ENCODE measurements around the gene KLRG1. TPM values are rescaled to one million over a fixed set of nuclear protein-coding genes. Genes with fewer than 3 reads are reported as not detected.

Gene KLRG1
- total and polyA plus RNA-seq, 2 of the 8 experiments (the other 6 are each of a cell fraction or from before 2014, with no cell fraction given): 7.9 to 12.8 TPM

DNA sequence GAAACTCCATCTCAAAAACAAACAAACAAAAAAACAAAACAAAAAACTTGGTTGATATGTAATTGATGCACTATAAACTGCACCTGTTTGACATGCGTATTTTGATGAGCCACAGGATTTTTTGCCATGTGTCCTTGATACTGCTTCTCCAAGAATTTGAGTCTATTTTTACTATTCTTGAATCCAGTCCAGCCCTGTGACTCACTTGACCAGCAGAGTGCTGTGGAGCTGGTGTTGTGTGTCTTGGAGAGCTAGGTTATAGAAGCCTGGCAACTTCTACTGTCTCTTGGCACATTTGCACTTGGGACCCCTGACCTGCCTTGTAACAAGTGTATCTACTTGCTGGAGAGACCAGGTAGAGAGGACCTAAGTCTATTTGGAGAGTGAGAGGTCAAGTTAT, 52.0 kb downstream of the KLRG1 start:
- H3K9ac ChIP-seq (replicated peaks in 1 of 4; ENCODE audit: extremely low read depth in 1 of 4, low read depth in 3 of 4, low read length in 3 of 4): no peak overlapping the region
- no peak overlapping the region for H3K4ac ChIP-seq (replicated peaks; ENCODE audit: insufficient read length, low read depth, low read length)
- H3K79me1 ChIP-seq (ENCODE audit: low read depth, low read length): no peaks in the 10 kb centered on the region
- no peaks in the 10 kb centered on the region for H3K27me3 ChIP-seq (replicated peaks in 1 of 4; ENCODE audit: control insufficient read depth in 3 of 4, extremely low read depth in 1 of 4, insufficient read depth in 3 of 4, low read length in 3 of 4)
- 90% methylated on average over 1 of the region's 1 CpG; no CpG with 5 or more reads in 1 of the 2 experiments for WGBS, 2 experiments (ENCODE audit: extremely low coverage in 1 of 2, insufficient coverage in 1 of 2, insufficient read length in 1 of 2, insufficient replicate concordance in 2 of 2, low coverage in 1 of 2, low lambda C conversion rate in 2 of 2, missing lambda C conversion rate in 1 of 2)
- no peak overlapping the region for H3K18ac ChIP-seq (ENCODE audit: extremely low read depth, low read length)
- H2BK15ac ChIP-seq (ENCODE audit: low read length): no peak overlapping the region
- H3K14ac ChIP-seq (ENCODE audit: insufficient read length): no peak overlapping the region
- H2BK5ac ChIP-seq (ENCODE audit: low read depth, low read length): no peak overlapping the region
- ChIA-PET CTCF (ENCODE audit: partially characterized antibody) (interaction anchor here (0.8 to 1.8 kb wide), 5 partner anchors 8 to 129 kb away, joined by 3 to 11 read pairs (median 3); no protein-coding TSS in a partner anchor), POLR2A (ENCODE audit: partially characterized antibody) (interaction anchor here (1.1 to 1.6 kb wide), 2 partner anchors 96 to 99 kb away, joined by 3 to 6 read pairs; no protein-coding TSS in a partner anchor)
- H2BK12ac ChIP-seq (ENCODE audit: low read depth, low read length): no peak overlapping the region
- H3K23ac ChIP-seq (ENCODE audit: insufficient read length): no peak overlapping the region
- no peaks in the 10 kb centered on the region for H3K9me3 ChIP-seq (ENCODE audit: insufficient read depth in 2 of 2, low read depth in 1 of 2, low read length in 1 of 2)
- H3K36me3 ChIP-seq (ENCODE audit: control insufficient read depth in 2 of 4, insufficient read depth in 4 of 4, low read length in 3 of 4): no peaks in the 10 kb centered on the region
- H4K91ac ChIP-seq (replicated peaks; ENCODE audit: insufficient read length, low read length): no peak overlapping the region
- H3K4me2 ChIP-seq (ENCODE audit: insufficient read depth in 1 of 2, low read depth in 2 of 2, low read length in 2 of 2): no peak overlapping the region
- no peak overlapping the region for H4K5ac ChIP-seq (ENCODE audit: insufficient read length, low read depth, low read length)
- H2BK20ac ChIP-seq (ENCODE audit: low read length): no peak overlapping the region
- no peak overlapping the region for H3K4me3 ChIP-seq (ENCODE audit: extremely low read depth in 1 of 4, insufficient read depth in 2 of 4, low read depth in 3 of 4, low read length in 4 of 4)
- H2BK120ac ChIP-seq (replicated peaks; ENCODE audit: low read depth, low read length): no peak overlapping the region
- no peaks in the 10 kb centered on the region for H3K4me1 ChIP-seq (replicated peaks in 1 of 4; ENCODE audit: control insufficient read depth in 3 of 4, insufficient read depth in 4 of 4, low read length in 3 of 4)
- no peak overlapping the region for H2AK5ac ChIP-seq (ENCODE audit: low read depth, low read length)
- no peak overlapping the region for H2AFZ ChIP-seq (ENCODE audit: low read length)
- H3K27ac ChIP-seq (ENCODE audit: low read depth, low read length): no peak overlapping the region
- no peak for DNase-seq (ENCODE audit: low read depth in 1 of 2, low spot score in 2 of 2)
- H3K23me2 ChIP-seq (ENCODE audit: low read depth, low read length): no peaks in the 10 kb centered on the region
- H4K8ac ChIP-seq (ENCODE audit: extremely low read depth, insufficient read depth, low read length): no peak overlapping the region
- FAIRE-seq: no peak
- no peak overlapping the region for H3K56ac ChIP-seq (replicated peaks; ENCODE audit: insufficient read length, low read depth, low read length)
- H3K79me2 ChIP-seq (ENCODE audit: control insufficient read depth in 1 of 2, insufficient read depth in 2 of 2, low read length in 2 of 2): no peaks in the 10 kb centered on the region
- no peaks in the 10 kb centered on the region for H4K20me1 ChIP-seq (replicated peaks in 1 of 2; ENCODE audit: control insufficient read depth in 1 of 2, insufficient read depth in 2 of 2, low read length in 2 of 2)
- TF ChIP-seq HDAC6 (IDR thresholded peaks at IDR 0.05; ENCODE audit: low read depth, low read length) (no peak), SP1 (IDR thresholded peaks at IDR 0.05; ENCODE audit: low read depth, low read length) (no peak), SUZ12 (IDR thresholded peaks at IDR 0.05; ENCODE audit: low read length) (no peak), MAFK (IDR thresholded peaks at IDR 0.05; ENCODE audit: low read depth, low read length) (no peak), SAP30 (IDR thresholded peaks at IDR 0.05; ENCODE audit: insufficient read depth, insufficient replicate concordance, low read length) (no peak), CHD2 (IDR thresholded peaks at IDR 0.05; ENCODE audit: low read length) (no peak), POLR2A (IDR thresholded peaks at IDR 0.05; ENCODE audit: control extremely low read depth in 1 of 2, low read depth in 2 of 2, low read length in 2 of 2) (no peak), JUN (IDR thresholded peaks at IDR 0.05; ENCODE audit: low read depth, low read length) (no peak), CBX8 (IDR thresholded peaks at IDR 0.05; ENCODE audit: borderline replicate concordance, low read depth, low read length) (no peak)
- TF ChIP-seq, protein P1, sequence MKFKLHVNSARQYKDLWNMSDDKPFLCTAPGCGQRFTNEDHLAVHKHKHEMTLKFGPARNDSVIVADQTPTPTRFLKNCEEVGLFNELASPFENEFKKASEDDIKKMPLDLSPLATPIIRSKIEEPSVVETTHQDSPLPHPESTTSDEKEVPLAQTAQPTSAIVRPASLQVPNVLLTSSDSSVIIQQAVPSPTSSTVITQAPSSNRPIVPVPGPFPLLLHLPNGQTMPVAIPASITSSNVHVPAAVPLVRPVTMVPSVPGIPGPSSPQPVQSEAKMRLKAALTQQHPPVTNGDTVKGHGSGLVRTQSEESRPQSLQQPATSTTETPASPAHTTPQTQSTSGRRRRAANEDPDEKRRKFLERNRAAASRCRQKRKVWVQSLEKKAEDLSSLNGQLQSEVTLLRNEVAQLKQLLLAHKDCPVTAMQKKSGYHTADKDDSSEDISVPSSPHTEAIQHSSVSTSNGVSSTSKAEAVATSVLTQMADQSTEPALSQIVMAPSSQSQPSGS (IDR thresholded peaks at IDR 0.05; ENCODE audit: low read length): no peak
- TF ChIP-seq, protein P2, sequence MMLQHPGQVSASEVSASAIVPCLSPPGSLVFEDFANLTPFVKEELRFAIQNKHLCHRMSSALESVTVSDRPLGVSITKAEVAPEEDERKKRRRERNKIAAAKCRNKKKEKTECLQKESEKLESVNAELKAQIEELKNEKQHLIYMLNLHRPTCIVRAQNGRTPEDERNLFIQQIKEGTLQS (IDR thresholded peaks at IDR 0.05; ENCODE audit: insufficient read depth, low read depth, low read length): no peak

Measured in H1 (cell line).